ENCODE measurements around the gene SPG11. TPM values are rescaled to one million over a fixed set of nuclear protein-coding genes. Genes with fewer than 3 reads are reported as not detected.

SPG11 gene
- total and polyA plus RNA-seq, 9 of the 15 experiments (the other 6 are each of a cell fraction or from before 2014, with no cell fraction given), result 23.3 to 71.2 (median 45.6) TPM

GRCh38 chr15:44536962-44537734 lies 126.3 kb downstream of the SPG11 start, which contains the start of gene EIF3J (continued):
- TF ChIP-seq MEF2D (tag; conservative IDR thresholded peaks at IDR 0.05; ENCODE audit: low read depth) (no peak), GTF2B (IDR thresholded peaks at IDR 0.05; ENCODE audit: extremely low read depth, insufficient read length) (no peak), MCM2 (IDR thresholded peaks at IDR 0.05; ENCODE audit: low read depth) (no peak), SP2 (IDR thresholded peaks at IDR 0.05; ENCODE audit: extremely low read depth, low read depth, low read length, poor library complexity, severe bottlenecking) (peak; percentile 57), SPI1 (IDR thresholded peaks at IDR 0.05; ENCODE audit: borderline replicate concordance, low read depth, low read length) (no peak), MED1 (CRISPR knock-in tag; IDR thresholded peaks at IDR 0.05; ENCODE audit: borderline replicate concordance) (no peak), TCF7L2 (IDR thresholded peaks at IDR 0.05; ENCODE audit: low read depth, low read length) (no peak), SAFB2 (IDR thresholded peaks at IDR 0.05; ENCODE audit: borderline replicate concordance, low read depth, low read length, severe bottlenecking) (no peak), TOE1 (IDR thresholded peaks at IDR 0.05; ENCODE audit: borderline replicate concordance) (no peak), TOE1 (CRISPR knock-in tag; IDR thresholded peaks at IDR 0.05; ENCODE audit: borderline replicate concordance, low read depth) (no peak; the same call in 1 of the 2 replicates), FOXO4 (CRISPR knock-in tag; IDR thresholded peaks at IDR 0.05) (no peak), POLR2AphosphoS5 (IDR thresholded peaks at IDR 0.05; ENCODE audit: control insufficient read depth, insufficient read depth, low read depth, low read length) (peak; percentile 88), ZNF717 (CRISPR knock-in tag; IDR thresholded peaks at IDR 0.05) (no peak), ZNF41 (CRISPR knock-in tag; conservative IDR thresholded peaks at IDR 0.05) (no peak), ZFP36 (IDR thresholded peaks at IDR 0.05; ENCODE audit: low read depth, low read length, partially characterized antibody) (no peak), ZSCAN29 (IDR thresholded peaks at IDR 0.05) (no peak), PPARD (CRISPR knock-in tag; IDR thresholded peaks at IDR 0.05) (no peak), ATF6 (CRISPR knock-in tag; IDR thresholded peaks at IDR 0.05) (no peak), HLTF (IDR thresholded peaks at IDR 0.05) (0 out of 2 replicates have a peak, but pooled peaks have one; percentile 29), NFRKB (IDR thresholded peaks at IDR 0.05; ENCODE audit: low read depth) (no peak; the same call in 1 of the 2 replicates), TRIM25 (IDR thresholded peaks at IDR 0.05; ENCODE audit: borderline replicate concordance) (no peak), CBFB (CRISPR knock-in tag; IDR thresholded peaks at IDR 0.05) (no peak), NCOA6 (IDR thresholded peaks at IDR 0.05) (no peak), NCOA2 (IDR thresholded peaks at IDR 0.05; ENCODE audit: partially characterized antibody in 2 of 2) (no peak)

All from K562 (cell line).